ENCODE measurements around the gene TMEM258.

The TMEM258 gene

GRCh38 chr11:61792310-61793082, at the start of gene TMEM258, which contains the start of gene FEN1:
TMEM258 (minus strand) TSS chr11:61792599; CDS start chr11:61792558, 41 bp downstream.
FEN1 (plus strand) TSS chr11:61792911; CDS start chr11:61795362, 2,451 bp downstream.
- peak; percentile 82 for DNase-seq (ENCODE audit: low read depth)

- DNase-seq (ENCODE audit: low read depth) = no peak
These were observed 49.5 kb upstream of the TMEM258 start for GRCh38 chr11:61841636-61842527.

DNA sequence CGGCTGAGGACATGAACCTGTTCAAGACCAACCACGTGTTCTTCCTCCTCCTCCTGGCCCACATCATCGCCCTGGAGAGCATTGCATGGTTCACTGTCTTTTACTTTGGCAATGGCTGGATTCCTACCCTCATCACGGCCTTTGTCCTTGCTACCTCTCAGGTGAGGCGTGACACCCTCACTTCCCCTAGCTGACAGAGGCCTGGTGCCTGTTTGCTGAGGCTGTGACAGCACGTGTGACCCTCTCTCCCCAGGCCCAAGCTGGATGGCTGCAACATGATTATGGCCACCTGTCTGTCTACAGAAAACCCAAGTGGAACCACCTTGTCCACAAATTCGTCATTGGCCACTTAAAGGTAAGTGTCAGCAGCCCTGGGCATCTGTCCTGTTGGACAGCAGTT, 48.0 kb upstream of the TMEM258 start:
- DNase-seq (ENCODE audit: low read depth) = no peak

- no peak for DNase-seq (ENCODE audit: low read depth)
These were observed 47.3 kb upstream of the TMEM258 start for GRCh38 chr11:61839742-61840141.

DNA sequence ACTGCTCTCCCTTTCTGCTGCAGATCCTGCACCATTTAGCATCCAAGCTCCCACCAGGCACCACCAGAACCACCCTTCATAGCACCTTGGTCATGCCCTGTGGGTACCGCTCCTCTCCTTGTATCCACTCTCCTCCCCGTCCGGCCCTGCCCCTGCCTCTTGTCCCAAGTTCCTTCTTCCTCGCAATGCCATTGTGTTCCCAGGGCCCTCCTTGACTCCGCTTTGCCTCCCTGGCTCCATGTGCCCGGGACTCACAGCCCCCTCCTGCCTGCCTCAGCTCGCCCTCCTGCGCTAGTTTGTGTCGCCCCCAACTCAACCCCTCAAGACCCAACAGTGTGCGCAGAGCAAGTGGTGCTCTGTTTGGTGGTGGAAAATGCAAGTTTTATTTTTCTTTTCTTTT, 46.5 kb upstream of the TMEM258 start:
- DNase-seq (ENCODE audit: low read depth) = no peak

DNA sequence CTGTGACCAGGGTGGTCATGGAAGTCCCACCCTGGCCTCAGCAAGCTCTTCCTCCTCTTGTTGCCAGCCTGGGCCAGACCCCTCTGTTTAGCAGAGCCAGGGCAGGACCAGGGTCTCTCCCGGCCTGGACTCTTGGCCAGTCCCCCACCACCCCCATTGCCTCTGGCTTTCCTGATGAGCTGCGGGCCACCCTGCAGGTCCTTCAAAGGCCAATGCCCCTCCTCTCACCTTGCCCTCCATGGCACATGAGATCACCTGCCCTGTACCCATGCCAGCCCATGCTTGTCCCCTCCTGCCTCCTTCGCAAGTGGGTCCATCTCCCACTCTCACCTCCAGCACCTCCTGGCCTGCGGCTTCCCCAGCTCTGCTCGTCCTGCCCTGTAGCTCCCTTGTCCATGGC, 46.1 kb upstream of the TMEM258 start:
- DNase-seq (ENCODE audit: low read depth) = no peak

DNA sequence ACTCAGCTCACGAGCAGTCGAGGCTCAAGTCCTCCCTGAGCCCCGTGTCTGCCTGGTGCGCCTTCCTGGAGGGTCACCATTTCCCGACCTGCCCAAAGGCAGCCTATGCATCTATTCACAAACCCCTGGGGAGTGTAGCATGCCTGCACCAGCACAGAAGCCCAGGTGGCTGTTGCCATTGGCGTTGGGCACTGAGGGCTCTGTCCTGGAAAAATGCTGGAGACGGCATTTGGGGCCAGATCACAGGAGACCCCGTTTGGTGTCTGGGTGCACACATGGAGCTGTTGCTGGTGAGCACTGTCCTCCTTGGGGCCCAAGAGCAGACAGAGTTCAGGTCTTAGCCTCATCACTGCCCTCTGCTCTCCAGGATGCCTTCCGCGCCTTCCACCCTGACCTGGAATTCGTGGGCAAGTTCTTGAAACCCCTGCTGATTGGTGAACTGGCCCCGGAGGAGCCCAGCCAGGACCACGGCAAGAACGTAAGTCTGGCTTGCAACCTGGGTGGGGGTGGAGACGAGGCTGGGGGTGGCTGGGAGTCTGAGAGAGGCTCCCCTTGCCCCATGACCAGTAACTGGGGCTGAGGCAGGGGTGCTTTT, 45.1 kb upstream of the TMEM258 start:
- no peak for DNase-seq (ENCODE audit: low read depth)

GRCh38 chr11:61836193-61836592, 43.8 kb upstream of the TMEM258 start:
- DNase-seq (ENCODE audit: low read depth) = no peak

GRCh38 chr11:61834278-61835048, 42.1 kb upstream of the TMEM258 start:
- no peak for DNase-seq (ENCODE audit: low read depth)

GRCh38 chr11:61833926-61834277, 41.5 kb upstream of the TMEM258 start:
- DNase-seq (ENCODE audit: low read depth) = no peak

GRCh38 chr11:61833471-61833870, 41.1 kb upstream of the TMEM258 start:
- no peak for DNase-seq (ENCODE audit: low read depth)

GRCh38 chr11:61832754-61833153, 40.4 kb upstream of the TMEM258 start:
- no peak for DNase-seq (ENCODE audit: low read depth)

DNA sequence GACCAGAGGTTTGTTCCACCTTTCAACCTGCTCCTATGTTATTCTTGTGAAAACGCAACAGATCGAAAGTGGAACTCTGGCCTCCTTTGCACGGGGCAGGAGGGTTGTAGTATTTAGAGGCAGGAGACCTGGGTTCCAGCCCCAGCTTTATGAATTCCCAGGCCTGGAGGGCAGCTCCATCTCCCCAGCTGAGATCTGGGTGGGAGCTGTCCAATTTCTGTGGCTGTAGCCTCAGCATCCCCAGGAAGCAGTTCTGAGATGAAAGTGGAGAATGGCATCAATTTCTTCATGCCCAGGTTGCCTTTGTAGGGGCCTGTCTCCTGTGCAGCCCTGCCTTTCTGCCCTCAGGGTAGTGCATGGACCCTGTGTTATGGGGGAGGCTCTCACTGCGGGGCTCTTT, 39.8 kb upstream of the TMEM258 start:
- DNase-seq (ENCODE audit: low read depth) = no peak

GRCh38 chr11:61830237-61831105, 38.1 kb upstream of the TMEM258 start:
- no peak for DNase-seq (ENCODE audit: low read depth)

GRCh38 chr11:61829806-61830205, 37.4 kb upstream of the TMEM258 start:
- DNase-seq (ENCODE audit: low read depth) = no peak

GRCh38 chr11:61828629-61829407, 36.4 kb upstream of the TMEM258 start:
- DNase-seq (ENCODE audit: low read depth) = no peak

DNA sequence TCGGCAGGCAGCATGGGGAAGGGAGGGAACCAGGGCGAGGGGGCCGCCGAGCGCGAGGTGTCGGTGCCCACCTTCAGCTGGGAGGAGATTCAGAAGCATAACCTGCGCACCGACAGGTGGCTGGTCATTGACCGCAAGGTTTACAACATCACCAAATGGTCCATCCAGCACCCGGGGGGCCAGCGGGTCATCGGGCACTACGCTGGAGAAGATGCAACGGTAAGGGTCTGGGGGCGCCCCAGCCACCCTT, 35.9 kb upstream of the TMEM258 start:
- no peak for DNase-seq (ENCODE audit: low read depth)

- peak; percentile 85 for DNase-seq (ENCODE audit: low read depth)
These were observed 35.4 kb upstream of the TMEM258 start, which contains the start of gene FADS2 for GRCh38 chr11:61827571-61828378. FADS2 (plus strand) TSS chr11:61828300; CDS start chr11:61828391, 91 bp downstream.

GRCh38 chr11:61826930-61827570, 34.7 kb upstream of the TMEM258 start:
- no peak for DNase-seq (ENCODE audit: low read depth)

Measured in non-pigmented ciliary epithelial cell (primary cell).